ENCODE measurements around the gene RUNX2. TPM values are rescaled to one million over a fixed set of nuclear protein-coding genes. Genes with fewer than 3 reads are reported as not detected.

The RUNX2 gene
- total RNA-seq, 1 donor from 2014 or later, result 3.7 TPM

DNA sequence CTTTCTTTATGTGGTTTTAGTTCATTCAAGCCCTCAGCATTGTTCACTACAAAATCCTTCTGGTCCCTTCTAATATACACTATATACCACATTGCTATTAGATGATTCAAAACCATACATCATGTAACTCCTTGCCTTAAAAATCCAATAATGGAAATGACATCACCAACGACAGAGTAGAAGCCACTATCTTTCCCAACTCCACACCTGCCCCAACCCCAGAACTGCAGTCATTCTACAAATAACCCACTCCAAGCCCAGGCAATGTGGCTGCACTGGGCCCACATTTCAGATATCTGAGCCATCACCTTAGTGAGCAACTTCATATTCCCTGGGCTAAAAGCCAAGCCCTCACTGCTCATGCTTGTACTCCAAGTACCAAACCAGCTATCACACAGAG lies 22.6 kb upstream of the RUNX2 start:
- Histone ChIP-seq H3K4me3 (no peak overlapping the region), H3K9me3 (no peaks in the 10 kb centered on the region), H3K27ac (no peak overlapping the region), H3K36me3 (no peaks in the 10 kb centered on the region), H3K27me3 (ENCODE audit: low read depth) (no peaks in the 10 kb centered on the region), H3K4me1 (no peaks in the 10 kb centered on the region)
- intact Hi-C loops (cut with DNase I), result no loop called here
- ATAC-seq (no peak), DNase-seq (no peak)
- TF ChIP-seq, protein P1, sequence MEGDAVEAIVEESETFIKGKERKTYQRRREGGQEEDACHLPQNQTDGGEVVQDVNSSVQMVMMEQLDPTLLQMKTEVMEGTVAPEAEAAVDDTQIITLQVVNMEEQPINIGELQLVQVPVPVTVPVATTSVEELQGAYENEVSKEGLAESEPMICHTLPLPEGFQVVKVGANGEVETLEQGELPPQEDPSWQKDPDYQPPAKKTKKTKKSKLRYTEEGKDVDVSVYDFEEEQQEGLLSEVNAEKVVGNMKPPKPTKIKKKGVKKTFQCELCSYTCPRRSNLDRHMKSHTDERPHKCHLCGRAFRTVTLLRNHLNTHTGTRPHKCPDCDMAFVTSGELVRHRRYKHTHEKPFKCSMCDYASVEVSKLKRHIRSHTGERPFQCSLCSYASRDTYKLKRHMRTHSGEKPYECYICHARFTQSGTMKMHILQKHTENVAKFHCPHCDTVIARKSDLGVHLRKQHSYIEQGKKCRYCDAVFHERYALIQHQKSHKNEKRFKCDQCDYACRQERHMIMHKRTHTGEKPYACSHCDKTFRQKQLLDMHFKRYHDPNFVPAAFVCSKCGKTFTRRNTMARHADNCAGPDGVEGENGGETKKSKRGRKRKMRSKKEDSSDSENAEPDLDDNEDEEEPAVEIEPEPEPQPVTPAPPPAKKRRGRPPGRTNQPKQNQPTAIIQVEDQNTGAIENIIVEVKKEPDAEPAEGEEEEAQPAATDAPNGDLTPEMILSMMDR (IDR thresholded peaks at IDR 0.05), result no peak

DNA sequence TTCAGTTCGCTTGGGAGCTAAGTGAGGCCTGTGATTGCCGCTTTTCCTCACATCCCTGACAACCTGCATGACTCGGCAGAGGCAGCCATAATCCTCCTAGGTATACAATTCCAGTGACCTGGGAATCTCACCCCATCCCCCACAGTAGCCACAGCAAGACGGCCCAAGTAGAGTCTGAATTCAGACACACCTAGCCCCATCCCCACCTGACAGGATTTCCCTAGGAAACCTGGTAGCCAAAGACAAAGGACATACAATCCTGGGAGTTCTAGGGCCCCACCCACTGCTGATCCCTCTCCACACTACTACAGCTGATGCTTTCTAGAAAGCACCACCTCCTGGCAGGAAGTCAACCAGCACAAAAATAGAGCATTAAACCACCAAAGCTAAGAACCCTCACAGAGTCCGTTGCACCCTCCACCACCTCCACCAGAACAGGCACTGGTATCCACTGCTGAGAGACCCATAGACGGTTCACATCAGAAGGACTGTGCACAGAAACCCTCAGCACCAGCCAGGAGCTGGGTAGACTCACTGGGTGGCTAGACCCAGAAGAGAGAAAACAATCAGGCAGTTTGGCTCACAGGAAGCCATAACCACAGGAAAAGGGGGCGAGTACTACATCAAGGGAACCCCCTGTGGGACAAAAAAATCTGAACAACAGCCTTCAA lies 17.9 kb upstream of the RUNX2 start:
- DNase-seq, result no peak
- Histone ChIP-seq H3K9me3 (no peaks in the 10 kb centered on the region), H3K27me3 (ENCODE audit: low read depth) (no peaks in the 10 kb centered on the region), H3K4me1 (no peaks in the 10 kb centered on the region), H3K4me3 (no peak overlapping the region), H3K36me3 (no peaks in the 10 kb centered on the region), H3K27ac (no peak overlapping the region)
- ATAC-seq, result no peak
- intact Hi-C loops (cut with DNase I), result no loop called here
- TF ChIP-seq, protein P1 (IDR thresholded peaks at IDR 0.05), result no peak

DNA sequence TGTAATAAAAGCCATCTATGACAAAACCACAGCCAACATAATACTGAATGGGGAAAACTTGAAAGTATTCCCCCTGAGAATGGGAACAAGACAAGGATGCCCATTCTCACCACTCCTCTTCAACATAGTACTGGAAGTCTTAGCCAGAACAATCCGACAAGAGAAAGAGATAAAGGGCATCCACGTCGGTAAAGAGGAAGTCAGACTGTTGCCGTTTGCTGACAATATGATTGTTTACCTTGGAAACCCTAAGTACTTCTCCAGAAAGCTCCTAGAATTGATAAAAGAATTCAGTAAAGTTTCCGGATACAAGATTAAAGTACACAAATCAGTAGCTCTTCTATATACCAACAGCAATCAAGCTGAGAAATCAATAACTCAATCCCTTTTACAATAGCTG lies 14.0 kb upstream of the RUNX2 start:
- Histone ChIP-seq H3K4me3 (no peak overlapping the region), H3K36me3 (no peaks in the 10 kb centered on the region), H3K4me1 (no peaks in the 10 kb centered on the region), H3K27me3 (ENCODE audit: low read depth) (no peaks in the 10 kb centered on the region), H3K27ac (no peak overlapping the region), H3K9me3 (no peaks in the 10 kb centered on the region)
- DNase-seq (no peak), ATAC-seq (no peak)
- TF ChIP-seq, protein P1 (IDR thresholded peaks at IDR 0.05), result no peak
- intact Hi-C loops (cut with DNase I), result no loop called here

DNA sequence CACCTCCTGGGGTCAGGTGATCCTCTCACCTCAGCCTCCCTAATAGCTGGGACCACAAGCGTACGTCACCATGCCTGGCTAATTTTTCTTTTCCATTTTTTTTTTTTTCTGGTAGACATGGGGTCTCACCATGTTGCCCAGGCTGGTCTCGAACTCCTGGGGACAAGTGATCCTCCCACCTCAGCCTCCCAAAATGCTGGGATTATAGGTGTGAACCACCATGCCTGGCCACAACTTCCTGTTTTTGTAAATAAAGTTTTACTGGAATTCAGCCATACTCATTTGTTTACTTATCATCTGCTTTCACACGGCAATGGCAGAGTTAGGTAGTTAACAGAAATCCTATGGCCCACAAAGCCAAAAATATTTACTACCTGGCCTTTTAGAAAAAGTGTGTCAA lies 7.8 kb upstream of the RUNX2 start:
- no peaks in the 10 kb centered on the region for H3K27me3 ChIP-seq (ENCODE audit: low read depth)
- TF ChIP-seq, protein P1 (IDR thresholded peaks at IDR 0.05), result no peak
- intact Hi-C loops (cut with DNase I), result no loop called here
- ATAC-seq, result no peak
- no peak overlapping the region for H3K27ac ChIP-seq
- no peaks in the 10 kb centered on the region for H3K4me1 ChIP-seq
- no peak overlapping the region for H3K4me3 ChIP-seq
- H3K9me3 ChIP-seq, result no peaks in the 10 kb centered on the region
- H3K36me3 ChIP-seq, result no peaks in the 10 kb centered on the region
- DNase-seq, result no peak

DNA sequence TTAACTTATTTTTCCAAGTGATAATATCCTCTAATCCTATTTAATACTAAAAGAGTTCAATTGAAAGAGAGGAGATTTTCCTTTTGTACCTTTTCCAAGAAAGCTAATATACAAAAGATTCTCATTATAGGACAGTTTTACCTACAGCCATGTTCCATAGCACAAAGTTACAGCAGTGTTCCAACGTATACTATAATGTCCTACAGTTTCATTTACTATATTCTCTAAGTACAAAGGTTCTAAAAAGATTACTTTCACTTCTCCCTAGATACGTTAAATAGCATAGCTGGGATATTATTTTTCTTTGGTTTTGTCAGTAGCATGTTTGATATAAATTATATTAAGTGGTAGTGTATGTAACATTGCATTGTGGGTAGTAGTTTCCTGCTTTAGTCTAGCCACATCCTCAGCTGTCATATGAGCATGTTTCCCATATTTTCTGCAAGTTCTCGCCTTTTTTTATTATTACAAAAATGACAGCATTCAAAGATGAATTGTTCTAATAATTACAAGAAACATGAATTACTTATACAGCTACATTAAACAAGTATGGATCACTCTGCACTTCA lies 4.4 kb upstream of the RUNX2 start:
- H3K27ac ChIP-seq, result no peak overlapping the region
- intact Hi-C loops (cut with DNase I), result no loop called here
- no peaks in the 10 kb centered on the region for H3K9me3 ChIP-seq
- TF ChIP-seq, protein P1 (IDR thresholded peaks at IDR 0.05), result no peak
- no peaks in the 10 kb centered on the region for H3K27me3 ChIP-seq (ENCODE audit: low read depth)
- H3K4me1 ChIP-seq, result no peaks in the 10 kb centered on the region
- no peak for ATAC-seq
- H3K36me3 ChIP-seq, result no peaks in the 10 kb centered on the region
- DNase-seq, result no peak
- H3K4me3 ChIP-seq, result no peak overlapping the region

Measured in lower lobe of right lung (tissue), 2 donors.